RPMI8226 (cell line): ENCODE measurements around the gene RGS7.

Experiments
- DNase-seq: peaks from one replicate; pipeline ENCODE4 v3.0.0-alpha.2; 2015

Gene RGS7

DNA sequence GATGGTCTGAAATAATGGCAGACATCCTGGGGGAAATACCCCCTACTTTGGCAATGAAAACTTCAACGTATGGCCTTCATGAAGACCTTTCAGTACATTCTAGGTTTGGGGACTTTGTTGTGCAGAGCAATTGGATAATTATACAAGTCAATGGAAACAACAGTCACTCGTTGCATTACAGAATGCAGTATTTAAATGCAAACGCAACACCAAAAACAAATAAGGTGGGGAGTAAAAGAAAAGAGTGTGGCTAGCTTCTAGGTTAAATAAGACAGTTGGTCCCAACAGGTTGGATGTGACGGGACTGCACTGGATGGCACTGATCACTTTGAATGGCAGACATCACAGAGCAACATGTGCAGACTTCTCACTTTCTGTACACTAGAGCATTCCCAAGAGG lies 386.8 kb downstream of the RGS7 start:
- no peak for DNase-seq

DNA sequence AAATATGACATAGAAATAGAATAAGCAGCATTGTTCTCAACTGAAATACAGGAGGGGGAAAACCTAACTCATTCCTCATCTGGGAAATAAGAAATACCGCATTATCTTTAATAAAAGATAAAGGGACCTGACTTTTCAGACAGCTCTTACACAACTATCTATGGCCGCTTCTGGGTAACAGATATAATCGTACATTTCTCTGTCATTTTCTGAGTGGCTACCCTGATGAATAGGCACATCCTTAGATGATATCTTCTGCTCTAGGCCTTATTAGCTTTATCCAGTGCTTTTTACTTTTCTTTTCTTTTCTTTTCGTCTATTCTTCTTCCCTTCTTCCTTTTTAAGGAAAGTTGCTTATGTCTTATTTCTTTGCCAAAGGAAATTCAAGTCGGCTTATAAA lies 388.1 kb downstream of the RGS7 start:
- no peak for DNase-seq

DNA sequence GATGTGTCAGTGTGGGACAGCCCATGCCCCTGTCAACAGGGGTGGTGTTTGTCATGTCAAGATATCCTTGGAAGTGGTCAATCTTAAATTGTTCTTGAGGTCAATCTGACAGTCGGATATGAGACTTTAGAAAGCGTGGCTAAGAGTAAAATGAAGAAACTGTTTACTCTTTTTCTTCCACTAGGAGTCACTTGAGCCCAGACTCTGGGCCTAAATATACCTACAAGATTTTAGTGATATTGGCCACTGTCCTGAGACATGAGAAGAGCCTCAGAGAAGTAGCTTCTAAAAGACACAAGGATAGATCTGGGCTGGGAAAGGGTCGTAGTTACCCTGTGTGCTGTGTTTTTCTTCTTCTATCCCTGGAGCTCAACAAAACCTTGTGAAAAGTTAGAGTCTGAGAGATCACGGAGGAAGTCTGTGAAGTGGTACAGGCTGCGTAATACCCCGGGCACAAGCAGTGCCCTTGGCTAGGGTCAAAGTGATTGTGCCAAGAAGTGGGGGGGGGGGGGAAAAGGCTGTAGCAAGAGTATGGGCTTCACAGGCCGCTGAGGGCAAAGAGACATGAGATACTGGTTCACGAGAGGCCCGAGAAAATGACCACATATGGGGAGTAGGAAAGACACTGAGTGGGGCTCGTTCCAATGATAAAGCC lies 389.8 kb downstream of the RGS7 start:
- DNase-seq: no peak

DNA sequence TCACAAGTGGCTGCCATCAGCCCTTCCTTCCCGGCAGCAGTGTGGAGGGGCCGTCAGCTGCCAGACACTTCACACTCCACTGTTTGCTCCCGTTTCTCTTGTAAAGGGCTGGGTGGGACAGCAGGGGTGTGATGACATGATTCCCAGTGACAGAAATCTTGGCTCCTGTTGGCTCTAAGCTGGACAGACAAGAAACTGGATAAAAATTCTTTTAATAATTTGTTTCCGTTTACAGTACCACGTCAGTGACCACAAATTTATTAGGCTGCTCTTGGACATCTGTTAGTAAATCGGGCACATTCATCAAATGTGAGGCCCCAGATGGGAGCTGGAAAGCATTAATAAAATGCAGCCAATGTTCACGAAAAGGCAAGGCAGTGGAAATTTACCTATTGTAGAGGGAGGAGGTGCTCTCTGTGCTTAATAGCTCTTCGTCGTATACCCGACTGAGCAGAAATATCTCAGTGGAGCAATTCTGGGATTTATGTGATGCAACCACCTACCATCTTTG lies 391.4 kb downstream of the RGS7 start:
- DNase-seq: no peak

DNA sequence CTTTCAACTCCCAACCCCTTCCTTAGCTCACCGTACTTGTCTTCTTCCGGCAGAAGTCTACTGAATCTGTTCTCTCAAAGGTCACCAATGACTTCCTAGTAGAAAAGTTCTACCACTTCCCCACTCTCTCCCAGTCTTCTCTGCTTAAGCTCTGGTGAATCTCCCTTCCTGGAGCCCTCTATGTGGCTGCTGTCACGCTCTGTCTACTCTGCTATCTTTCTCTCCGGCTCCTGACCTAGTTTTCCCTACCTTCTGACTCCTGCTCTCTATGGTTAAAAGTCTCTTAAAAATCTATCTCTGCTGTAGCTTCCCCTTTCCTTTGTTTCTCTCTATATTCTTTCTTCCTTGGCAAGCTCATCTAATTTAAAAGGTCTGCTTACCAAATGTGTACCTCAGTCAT lies 394.9 kb downstream of the RGS7 start:
- DNase-seq: no peak

DNA sequence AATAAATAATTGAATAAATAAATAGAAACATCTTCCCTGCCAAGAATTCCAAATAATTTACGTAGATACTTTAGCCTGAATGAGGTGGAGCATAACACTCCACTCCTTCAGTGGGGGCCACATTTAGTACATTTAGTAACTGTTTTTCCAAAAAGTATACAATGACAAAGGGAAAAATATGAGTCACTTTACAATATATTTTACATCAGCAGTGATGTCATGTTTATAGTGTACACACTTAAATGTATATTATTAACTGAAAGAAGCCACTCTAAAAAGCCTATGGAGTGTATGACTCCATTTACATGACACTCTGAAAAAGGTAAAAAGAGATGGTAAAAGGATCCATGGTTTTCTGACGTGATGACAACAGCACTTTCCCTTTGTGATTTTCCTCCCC lies 400.6 kb downstream of the RGS7 start:
- no peak for DNase-seq

DNA sequence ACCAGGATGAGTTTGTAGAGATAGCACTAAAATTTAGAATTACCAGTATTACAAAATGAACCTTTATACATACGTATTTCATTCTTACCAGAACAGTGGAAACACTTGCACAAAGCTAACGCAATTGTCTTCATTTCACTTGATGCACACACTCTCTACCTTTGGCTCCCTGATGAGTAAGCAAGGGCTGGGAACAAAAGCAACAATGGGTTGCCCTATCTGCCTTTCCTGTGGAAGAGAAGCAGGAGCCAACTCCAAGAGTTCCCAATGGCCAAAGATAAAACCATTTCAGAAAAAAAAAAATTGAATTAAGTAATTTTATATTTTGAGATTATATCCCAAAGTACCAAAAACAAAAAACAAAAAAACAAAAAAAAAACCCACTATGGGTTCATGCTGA lies 401.0 kb downstream of the RGS7 start:
- no peak for DNase-seq

DNA sequence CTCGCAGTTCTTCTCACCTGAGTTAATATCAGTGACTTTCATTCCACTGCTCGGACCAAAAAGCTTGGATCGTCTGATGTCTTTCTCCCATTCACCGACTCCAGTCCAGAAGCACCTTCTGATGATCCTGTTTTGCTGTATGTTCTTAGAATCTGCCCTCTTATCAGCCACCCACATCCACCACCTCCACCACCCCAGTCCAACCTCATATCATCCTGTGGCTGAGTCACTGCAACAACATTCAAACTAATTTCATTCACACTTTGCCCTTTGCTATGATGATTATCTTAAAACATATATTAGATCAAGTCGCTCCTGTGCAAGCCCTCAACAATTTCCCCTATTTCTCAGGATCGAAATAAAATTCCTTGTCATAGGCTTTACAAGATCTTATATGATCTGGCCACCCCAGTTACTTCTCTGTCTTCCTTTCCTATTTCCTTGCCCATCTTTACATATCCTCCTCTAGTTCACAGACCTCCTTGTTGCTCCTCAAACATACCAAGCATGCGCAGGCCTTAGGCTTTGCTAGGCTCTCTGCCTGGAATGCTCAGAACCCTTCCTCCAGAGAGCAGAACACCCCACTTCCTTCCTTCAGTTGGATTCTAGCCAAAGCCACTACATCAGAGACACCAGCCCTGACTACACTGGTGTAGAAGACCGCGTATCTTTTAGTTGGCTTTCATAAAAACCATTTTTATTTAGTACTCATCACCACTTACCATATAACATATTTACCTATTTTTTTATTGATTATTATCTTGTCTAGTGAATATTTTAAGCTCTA lies 409.4 kb downstream of the RGS7 start:
- DNase-seq: no peak

DNA sequence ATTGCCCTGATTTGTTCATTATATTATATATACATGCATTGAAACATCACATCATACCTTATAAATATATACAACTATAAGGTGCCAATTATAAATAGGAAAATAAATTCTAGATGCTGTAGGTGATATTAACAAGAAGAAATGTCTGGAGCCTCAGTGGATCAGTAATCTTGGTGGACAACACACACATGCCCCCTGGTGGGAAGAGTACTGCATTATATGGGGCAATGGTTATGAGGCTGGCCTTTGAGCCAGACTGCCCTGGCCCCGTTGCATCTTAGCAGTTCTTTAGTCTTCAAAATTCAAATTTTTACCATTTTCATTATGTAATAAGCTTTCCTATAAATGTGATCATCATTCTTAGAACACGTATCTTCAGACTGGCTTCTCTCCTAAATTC lies 410.1 kb downstream of the RGS7 start:
- DNase-seq: peak; percentile 80

DNA sequence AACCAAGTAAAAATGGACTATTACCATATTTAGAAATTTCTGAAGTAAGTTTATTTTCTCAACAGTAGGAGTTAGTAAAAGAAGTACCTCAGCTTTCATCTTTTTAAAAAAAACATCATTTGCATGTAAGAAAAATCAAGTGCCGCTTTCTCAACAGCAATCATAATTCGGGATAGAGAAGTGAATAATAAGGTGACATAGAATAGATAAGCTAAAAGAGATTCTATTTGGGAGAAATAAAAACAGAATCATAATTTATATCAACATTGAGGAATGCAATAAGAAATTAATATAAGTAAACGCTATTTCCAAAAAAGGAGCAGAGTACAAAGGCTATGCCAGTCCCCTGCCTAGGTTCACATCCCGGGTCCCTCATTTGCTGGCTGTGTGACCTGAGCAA lies 414.1 kb downstream of the RGS7 start:
- no peak for DNase-seq

DNA sequence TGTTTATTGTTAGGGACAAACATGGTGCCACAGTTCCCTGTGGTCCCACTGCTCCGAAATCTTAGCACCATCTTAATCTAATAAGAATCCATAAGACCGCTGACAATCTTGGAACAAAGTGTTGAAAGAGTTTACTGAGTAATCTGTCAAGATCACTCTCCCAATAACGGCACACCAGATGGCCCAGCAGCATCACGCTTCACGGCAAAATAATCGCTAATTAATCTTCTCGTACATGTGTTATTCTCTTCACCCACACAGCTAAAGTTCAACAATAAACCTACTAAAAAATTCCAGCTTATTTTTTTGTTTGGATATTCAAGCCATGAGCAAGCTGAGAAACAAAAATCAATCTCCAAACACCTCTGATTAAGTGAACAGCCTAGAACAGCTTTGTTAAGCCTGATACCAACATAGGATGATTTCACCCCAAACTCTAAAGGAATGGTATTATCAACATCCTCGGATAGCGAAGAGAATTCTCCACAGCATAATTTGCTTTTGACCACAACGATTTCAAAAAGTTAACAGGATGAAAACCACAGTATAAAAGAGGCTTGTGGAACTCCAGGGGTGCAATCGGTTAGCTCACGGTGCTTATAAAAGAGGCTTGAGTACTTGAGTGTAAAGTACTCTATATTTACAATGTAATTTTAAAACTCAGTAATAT lies 415.2 kb downstream of the RGS7 start:
- DNase-seq: no peak

DNA sequence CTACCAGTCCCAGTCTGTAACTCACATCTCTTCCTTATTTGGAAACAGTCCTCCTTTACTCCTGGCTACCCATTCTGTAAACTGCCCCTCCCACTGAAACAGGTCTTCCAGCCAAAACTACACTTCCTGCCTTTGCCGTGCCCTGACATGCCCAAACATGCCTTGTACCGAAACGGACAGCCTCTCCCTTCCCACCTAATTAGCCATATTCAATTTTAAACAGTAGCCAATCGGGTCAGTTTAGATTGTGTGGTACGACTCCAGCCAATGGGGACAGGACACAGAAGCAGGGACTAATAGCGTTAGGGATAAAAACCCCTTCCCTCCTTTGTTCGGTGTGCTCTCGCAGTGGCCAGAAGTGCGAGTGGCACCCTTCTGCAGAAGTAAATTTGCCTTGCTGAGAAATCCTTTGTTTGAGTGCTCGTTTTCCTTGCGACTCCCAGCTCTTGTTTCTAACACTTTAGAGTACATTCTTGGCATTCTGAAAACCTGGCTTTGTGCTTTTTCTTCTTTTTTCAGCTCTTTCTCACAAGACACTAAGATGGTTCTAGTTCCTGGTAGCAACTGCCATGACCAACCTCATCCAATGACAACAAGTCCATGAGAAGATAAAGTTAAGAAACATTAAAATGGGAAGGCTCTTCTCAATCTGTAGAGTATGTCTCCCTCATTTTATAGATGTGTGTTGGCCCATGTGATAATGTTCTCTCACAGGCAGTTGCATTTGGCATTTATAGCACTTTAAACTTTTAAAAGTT lies 419.9 kb downstream of the RGS7 start:
- DNase-seq: no peak

DNA sequence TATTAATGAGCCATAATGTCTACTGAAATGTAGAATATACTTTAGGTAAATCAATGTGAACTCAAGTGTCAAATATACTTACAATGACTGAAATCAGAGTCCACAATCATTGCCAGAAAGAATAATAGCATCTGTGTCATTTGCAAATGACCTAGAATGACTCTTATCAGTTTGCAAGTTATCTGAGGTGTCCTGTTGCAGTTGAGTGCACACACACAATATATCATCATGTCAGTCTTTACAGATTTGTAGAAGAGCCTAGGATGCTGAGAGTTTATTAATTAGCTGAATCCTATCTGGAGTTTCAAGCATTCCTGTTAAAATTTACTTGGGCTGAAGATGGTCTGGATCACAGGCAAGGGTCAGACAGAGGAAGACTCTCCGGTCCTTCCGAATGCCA lies 421.1 kb downstream of the RGS7 start:
- no peak for DNase-seq

DNA sequence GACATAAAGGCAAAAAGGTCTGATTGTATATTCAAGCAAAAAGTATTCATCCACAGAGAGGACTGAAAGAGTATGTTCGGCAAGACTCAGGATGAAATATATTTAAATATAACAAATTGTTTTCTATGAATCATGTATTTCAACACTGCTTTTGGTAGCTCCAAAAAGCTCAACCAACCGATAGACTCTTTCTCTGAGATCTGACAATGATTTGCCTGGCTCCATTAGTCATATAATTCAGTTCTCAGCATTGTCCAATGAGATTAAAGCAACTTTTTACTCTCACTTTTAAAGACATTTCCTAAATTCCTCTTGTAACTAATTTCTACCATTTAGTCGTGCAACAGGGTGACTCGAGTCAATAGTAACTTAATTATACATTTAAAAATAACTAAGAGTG lies 426.0 kb downstream of the RGS7 start:
- DNase-seq: no peak

DNA sequence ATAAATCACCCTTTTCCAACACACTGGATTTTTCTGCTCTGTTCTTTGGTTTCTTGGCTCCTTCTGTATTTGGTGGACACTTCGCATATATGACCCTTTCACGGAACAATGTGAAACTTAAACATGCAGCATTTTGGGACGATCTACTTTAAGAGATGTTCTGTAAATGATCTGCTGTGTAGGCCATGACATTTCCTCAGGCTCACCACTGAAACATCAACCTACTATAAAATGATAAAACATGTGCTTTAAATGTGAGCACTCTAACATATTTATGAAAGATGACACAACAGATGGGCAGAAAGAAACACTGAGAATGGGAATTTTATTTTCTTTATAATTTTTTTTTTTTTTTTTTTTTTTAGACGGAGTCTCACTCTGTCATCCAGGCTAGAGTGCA lies 428.7 kb downstream of the RGS7 start:
- no peak for DNase-seq

DNA sequence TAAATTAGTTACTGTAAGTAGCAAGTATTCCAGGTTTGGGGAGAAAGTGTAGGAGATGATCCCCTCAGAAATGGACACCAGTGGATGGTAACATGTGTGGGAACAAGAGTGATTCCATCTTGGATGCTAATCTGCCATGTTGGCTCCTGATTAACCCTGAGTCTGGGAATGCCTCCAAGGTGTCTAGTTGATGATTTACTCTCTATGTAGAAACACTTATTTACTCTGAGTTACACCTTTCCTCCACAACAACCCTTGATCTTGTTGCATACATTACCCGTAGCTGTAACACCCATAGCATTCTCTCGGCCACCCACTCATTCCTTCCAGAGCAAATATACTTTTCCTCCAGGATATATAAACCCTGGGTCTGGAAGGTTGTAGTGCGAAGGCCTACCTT lies 429.2 kb downstream of the RGS7 start:
- no peak for DNase-seq

DNA sequence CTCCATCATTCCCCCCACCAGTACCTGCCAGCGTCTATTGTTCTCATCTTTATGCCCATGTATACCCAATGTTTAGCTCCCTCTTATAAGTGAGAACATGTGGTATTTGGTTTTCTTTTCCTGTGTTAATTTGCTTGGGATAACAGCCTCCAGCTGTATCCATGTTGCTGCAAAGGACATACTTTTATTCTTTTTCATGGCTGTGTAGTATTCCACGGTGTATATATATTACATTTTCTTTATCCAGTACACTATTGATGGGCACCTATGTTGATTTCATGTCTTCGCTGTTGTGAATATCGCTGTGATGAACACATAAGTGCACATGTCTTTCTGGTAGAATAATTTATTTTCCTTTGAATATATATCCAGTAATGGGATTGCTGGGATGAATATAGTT lies 431.7 kb downstream of the RGS7 start:
- DNase-seq: no peak

DNA sequence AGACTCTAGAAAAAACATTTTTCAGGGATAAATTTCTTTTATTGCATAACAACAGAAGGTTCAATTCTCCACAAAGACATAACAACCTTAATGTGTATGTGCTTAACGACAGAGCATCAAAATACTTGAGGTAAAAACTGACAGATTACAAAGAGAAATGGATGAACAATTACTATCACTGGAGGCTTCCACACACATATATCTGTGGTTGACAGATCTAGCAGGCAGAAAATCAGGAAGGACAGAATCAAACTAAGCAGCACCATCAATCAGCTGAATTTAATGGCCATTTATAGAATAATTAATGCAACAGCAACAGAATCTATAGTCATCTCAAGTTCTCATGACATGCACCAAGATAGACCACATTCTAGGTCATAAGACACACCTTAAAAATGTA lies 439.0 kb downstream of the RGS7 start:
- DNase-seq: no peak

DNA sequence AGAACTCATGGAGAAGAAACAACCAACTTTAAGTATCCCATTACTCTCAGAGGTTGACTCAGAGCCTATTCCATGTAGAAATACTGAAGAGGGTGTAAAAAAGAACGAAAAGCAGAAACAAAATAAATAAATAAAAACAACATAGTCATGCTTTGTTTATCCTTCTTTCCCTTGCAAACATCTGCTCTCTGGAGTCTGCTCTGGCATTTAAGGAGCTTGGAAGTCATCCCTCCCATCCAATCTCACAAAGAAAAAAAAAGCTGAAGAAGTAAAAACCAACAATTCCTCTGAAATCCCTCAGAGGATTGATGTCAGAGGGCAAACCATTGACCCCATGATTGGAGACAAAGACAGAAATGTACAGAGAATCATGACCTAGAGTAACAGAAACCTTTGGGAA lies 442.5 kb downstream of the RGS7 start:
- no peak for DNase-seq

DNA sequence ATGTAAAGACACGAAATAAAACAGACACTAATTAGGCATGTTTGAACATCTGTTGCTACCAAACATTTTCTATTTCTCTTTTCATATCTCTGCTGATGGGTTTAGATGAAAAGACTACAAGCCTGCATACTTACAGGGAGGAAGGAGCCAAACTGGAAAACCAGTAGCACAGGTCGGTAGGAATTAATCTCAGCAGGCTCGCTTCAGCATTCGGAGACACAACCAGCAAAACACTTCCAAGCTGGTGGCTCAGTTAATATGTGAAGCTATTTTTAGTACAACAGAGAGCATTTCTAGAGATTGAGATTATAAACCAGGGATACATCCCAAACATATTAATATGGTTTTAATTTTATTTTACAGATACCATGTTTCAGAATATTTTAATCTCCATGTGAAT lies 444.2 kb downstream of the RGS7 start:
- no peak for DNase-seq

DNA sequence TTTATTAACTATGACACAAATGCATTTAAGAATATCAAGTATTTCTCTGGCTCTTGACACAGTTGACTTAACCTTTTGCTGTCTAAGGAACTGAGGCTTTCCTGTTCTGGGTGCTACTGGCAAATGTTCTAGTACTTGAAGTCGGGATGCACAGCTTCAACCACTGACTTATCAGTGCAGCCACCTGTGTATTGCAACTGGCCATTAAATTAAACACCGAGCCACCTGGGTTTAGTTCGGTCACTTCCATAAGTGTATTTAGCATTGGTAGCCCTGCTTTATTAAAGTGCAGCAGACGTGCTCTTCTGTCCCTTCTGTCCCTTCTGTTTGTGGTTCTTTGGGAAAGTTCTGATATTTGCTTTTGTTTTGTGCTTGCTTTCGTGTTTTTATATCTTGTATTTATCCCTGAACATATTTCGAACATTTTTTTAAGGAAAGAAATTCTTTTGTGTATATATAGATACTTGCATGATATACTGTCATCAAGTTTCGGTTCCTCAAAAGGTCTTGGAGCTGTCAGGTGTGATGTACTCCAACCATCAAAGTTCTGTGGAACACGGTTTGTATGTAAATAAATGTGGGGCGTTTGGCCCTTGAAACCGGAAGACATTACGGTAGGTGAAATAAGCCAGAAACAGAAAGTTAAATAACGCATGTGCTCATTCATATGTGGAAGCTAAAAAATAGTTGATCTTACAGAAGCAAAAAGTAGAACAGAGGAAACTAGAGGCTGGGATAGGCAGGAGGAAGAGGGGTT lies 447.1 kb downstream of the RGS7 start:
- peak; percentile 96 for DNase-seq

DNA sequence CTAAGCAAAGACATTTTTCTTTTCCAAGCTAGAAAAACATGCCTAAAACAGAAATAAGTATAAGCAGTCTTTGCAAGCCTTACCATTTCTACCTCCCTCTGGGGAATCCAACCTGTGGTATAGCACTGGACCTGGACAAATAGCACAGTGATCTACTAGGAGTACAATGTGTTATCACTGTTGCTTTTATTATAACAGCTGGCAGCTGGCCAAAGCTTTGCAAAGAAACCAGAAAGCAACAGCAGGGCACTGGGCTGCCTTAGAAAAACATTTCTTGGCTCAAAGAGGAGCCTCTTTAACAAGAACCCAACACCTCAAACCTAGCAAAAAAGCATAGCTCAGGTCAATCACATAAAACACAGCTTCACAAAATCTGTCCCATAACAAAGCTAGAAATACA lies 450.5 kb downstream of the RGS7 start:
- DNase-seq: peak; percentile 91
